HL-60 (cell line): ENCODE results near the gene ABCF3.
"Not testable (repeated sequence)": the region's sequence is repeated elsewhere in the genome, so short reads cannot be mapped to it uniquely, and the experiment has no call there.

Experiments
- CTCF ChIP-seq: IDR thresholded peaks from one replicate; pipeline ENCODE4 v1.5.1; 2011; ENCODE audit warnings: low read length, control low read depth, inconsistent platforms; ENCODE audit not compliant: insufficient read depth
- GABPA ChIP-seq: IDR thresholded peaks from 2 replicates; pipeline ENCODE4 v1.6.1; 2012; ENCODE audit warnings: low read depth
- POLR2AphosphoS5 ChIP-seq: IDR thresholded peaks from 2 replicates; pipeline ENCODE4 v1.6.1; 2012; ENCODE audit warnings: low read depth

- not testable (repeated sequence) for TF ChIP-seq POLR2AphosphoS5, CTCF, GABPA
Observed at GRCh38 chr3:184162571-184163070, 23.4 kb upstream of the ABCF3 start.
